ENCODE data around the gene BOC.
A peak's percentile ranks its signal among the peaks of the same experiment; 100 is the strongest.

BOC gene

DNA sequence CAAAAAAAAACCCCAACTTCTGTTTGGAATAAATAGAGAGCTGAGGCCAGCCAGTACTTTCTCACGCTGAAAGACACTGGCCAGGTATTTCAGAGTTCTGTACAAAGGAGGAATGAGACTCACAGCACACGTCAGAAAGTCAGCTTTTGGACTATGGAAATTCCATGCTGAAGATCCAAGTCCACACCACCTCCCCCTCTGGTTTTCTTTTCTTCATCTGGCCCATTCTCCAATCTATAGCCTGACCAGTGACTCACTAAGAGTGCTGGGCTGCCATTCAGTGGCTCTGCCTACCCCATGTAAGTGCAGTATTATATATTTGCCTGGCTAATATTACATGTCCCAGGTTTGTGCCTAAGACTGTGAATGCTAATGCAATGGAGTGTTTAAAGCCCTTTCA is 13.9 kb downstream of the BOC start:
- no peak for DNase-seq (ENCODE audit: low read depth)

- no peak for DNase-seq (ENCODE audit: low read depth)
Observed at GRCh38 chr3:113226491-113226890, 15.1 kb downstream of the BOC start.

- no peak for DNase-seq (ENCODE audit: low read depth)
Observed at GRCh38 chr3:113227146-113227545, 15.8 kb downstream of the BOC start.

GRCh38 chr3:113228498-113229286 is 17.3 kb downstream of the BOC start:
- DNase-seq (ENCODE audit: low read depth): no peak

- peak; percentile 84 for DNase-seq (ENCODE audit: low read depth)
Observed at GRCh38 chr3:113231391-113231790, 20.0 kb downstream of the BOC start.

- peak; percentile 82 for DNase-seq (ENCODE audit: low read depth)
Observed at GRCh38 chr3:113231827-113232253, 20.5 kb downstream of the BOC start.

GRCh38 chr3:113232342-113232741 is 21.0 kb downstream of the BOC start:
- DNase-seq (ENCODE audit: low read depth): no peak

- DNase-seq (ENCODE audit: low read depth): no peak
Observed at GRCh38 chr3:113233497-113233896, 22.1 kb downstream of the BOC start.

DNA sequence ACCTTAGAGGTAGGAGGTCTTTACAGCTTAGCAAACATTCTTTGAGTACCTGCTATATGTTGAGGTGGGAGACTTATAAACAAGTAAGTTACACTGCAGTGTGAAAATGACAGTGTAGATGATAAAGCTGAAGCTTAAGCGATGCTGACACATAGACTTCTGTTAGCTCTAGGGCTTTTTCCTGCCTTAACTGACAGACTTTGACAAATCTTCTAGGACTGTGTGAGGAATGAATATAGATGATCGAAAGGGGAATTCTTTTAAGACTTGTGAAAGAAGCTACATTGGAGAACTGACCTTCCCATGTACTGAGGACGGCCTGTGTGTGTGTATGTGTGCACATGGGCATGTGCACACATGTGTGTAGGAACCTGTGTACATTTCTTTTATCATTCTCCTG is 22.7 kb downstream of the BOC start:
- no peak for DNase-seq (ENCODE audit: low read depth)

- DNase-seq (ENCODE audit: low read depth): no peak
Observed at GRCh38 chr3:113234688-113235260, 23.4 kb downstream of the BOC start.

GRCh38 chr3:113238503-113238902 is 27.1 kb downstream of the BOC start:
- no peak for DNase-seq (ENCODE audit: low read depth)

DNA sequence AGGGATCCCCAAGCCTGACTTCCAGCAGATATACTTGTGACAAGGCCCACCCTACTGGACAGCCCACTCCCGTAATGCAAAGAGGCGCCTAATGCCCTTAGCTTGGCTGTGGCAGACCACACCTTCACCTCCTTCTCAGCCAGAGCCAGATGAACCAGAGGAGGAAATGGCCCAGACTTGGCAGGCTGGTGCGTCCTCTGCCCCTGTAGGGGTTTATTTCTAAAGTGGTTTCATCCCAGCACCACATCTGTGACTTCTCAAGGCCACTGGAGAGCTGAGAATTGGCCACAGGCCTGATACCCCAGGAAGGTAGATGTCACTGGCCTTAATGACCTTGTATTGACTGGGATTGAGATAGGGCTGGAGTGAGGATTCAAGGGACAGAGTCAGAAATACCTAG is 29.5 kb downstream of the BOC start:
- no peak for DNase-seq (ENCODE audit: low read depth)

GRCh38 chr3:113241292-113242095 is 30.1 kb downstream of the BOC start:
- DNase-seq (ENCODE audit: low read depth): peak; percentile 61

DNA sequence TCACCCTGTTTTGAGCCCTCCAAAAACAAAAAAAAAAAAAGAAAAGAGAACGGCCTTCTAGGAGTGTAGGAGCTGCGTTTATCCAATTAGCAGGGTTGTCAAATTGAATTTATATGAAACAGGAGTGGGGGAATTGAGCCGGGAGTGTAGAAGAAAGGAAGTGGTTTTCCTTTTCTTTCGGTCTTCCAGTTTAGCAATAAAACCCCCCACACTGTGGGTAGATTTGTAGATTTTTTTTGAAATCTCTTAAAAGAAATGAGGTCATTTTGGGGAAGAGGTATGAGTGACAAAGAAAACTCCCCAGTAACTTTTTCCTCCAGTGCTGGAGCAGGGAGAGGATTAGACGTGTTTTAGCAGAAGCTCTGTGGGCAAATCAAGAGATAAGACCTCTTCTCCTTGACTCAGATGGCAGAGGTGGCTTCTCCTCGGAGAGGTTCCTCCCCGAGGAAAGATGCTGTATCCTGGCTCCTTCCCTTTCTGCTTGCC is 30.8 kb downstream of the BOC start:
- DNase-seq (ENCODE audit: low read depth): peak; percentile 74

GRCh38 chr3:113243071-113243470 is 31.7 kb downstream of the BOC start:
- DNase-seq (ENCODE audit: low read depth): no peak

DNA sequence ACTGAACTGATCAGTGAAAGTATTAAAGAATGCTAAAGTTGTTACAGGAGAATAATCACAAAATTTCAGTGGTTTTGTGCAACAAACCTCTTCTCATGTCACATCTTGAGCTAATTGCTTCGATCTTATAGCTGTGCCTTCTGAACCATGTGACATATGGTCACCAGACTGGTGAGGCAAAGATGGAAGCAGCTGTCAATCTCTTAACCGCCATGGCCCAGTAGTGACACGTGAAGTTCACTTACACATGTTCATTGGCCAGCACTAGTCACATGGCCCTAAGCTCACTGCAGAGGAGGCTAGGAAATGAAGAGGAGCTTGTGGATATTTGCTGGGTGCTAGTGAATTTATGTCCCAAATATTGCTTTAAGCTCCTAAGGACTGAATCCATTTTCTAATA is 32.5 kb downstream of the BOC start:
- no peak for DNase-seq (ENCODE audit: low read depth)

- DNase-seq (ENCODE audit: low read depth): no peak
Observed at GRCh38 chr3:113245761-113246161, 34.4 kb downstream of the BOC start.

DNA sequence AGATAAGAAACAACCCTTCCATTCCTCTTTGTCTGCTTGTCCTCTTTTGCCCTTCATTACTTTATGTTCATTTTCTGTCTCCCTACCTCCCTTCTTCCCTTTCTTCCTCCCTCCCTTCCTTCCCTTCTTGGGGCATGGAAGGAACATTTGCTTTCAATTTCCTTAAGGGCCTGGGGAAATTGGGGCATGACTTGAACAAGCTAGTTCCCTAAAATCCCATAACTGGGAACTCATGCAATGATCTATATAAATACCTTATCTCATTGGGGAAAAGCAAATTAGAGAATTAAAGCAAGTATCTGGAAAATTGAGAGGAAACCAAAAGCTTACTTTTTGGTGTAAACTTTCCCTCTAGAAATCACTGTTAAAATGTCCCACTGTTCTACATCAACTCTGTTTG is 35.7 kb downstream of the BOC start:
- DNase-seq (ENCODE audit: low read depth): no peak

- no peak for DNase-seq (ENCODE audit: low read depth)
Observed at GRCh38 chr3:113247675-113248458, 36.5 kb downstream of the BOC start.

DNA sequence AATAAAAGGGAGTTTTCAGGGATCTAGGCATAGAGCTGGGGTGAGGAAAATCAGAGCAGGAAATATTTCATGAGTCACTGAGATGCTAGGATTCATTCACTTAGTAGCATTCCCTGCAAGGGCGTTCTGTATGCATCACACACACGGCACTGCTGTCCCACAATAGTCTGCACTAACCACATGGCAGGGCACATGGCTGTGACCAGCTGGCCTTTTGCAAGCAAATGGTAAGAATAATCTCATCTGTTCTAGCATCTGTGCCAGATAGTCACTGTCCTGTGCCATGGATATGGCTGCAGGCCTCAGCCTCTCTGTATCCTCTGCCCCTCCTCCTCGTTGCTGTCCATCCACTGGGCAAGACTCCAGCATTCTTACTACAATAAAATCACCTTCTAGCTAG is 37.8 kb downstream of the BOC start:
- peak; percentile 59 for DNase-seq (ENCODE audit: low read depth)

GRCh38 chr3:113249601-113250000 is 38.2 kb downstream of the BOC start:
- no peak for DNase-seq (ENCODE audit: low read depth)

DNA sequence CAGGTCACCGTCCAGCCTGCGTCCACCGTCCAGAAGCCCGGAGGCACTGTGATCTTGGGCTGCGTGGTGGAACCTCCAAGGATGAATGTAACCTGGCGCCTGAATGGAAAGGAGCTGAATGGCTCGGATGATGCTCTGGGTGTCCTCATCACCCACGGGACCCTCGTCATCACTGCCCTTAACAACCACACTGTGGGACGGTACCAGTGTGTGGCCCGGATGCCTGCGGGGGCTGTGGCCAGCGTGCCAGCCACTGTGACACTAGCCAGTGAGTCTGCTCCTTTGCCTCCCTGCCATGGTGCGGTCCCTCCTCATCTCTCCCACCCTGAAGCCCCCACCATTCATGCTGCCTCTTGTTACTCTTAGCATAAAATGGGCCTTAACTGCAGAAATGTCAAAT is 39.2 kb downstream of the BOC start:
- no peak for DNase-seq (ENCODE audit: low read depth)

All from amniotic epithelial cell (primary cell).